ENCODE results near the gene OTOP1.

DNA sequence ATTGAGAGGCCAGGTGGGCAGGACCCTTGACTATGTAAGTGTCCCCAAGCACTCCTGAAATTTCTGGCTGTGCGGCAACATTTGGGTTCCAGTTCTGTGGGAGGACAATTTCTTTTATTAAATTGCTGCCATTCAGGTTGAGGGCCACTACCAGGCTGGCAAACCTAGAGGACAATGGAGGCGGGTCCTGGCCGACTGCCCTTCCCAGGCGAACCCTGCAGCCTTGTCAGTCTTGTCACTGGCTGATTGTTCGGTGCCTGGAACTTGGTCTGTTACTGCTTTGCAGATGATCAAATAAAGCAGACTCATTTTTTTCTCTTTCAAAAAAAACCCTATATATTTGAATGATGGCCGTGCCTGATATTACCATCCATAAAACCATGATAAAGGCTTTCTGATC lies 27.9 kb upstream of the OTOP1 start:
- TF ChIP-seq POLR2A (IDR thresholded peaks at IDR 0.05): no peak
- TF ChIP-seq, protein P1, sequence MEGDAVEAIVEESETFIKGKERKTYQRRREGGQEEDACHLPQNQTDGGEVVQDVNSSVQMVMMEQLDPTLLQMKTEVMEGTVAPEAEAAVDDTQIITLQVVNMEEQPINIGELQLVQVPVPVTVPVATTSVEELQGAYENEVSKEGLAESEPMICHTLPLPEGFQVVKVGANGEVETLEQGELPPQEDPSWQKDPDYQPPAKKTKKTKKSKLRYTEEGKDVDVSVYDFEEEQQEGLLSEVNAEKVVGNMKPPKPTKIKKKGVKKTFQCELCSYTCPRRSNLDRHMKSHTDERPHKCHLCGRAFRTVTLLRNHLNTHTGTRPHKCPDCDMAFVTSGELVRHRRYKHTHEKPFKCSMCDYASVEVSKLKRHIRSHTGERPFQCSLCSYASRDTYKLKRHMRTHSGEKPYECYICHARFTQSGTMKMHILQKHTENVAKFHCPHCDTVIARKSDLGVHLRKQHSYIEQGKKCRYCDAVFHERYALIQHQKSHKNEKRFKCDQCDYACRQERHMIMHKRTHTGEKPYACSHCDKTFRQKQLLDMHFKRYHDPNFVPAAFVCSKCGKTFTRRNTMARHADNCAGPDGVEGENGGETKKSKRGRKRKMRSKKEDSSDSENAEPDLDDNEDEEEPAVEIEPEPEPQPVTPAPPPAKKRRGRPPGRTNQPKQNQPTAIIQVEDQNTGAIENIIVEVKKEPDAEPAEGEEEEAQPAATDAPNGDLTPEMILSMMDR (IDR thresholded peaks at IDR 0.05): no peak
- no peak for TF ChIP-seq POLR2AphosphoS5 (IDR thresholded peaks at IDR 0.05)

Measured in prostate gland (tissue), 2 donors.